ENCODE measurements around the gene SKA2. TPM values are rescaled to one million over a fixed set of nuclear protein-coding genes. Genes with fewer than 3 reads are reported as not detected.

The SKA2 gene
- total and polyA plus RNA-seq, 2 donors (not counting 1 experiment from before 2014, with no cell fraction given) = 52.9 to 53.7 TPM

DNA sequence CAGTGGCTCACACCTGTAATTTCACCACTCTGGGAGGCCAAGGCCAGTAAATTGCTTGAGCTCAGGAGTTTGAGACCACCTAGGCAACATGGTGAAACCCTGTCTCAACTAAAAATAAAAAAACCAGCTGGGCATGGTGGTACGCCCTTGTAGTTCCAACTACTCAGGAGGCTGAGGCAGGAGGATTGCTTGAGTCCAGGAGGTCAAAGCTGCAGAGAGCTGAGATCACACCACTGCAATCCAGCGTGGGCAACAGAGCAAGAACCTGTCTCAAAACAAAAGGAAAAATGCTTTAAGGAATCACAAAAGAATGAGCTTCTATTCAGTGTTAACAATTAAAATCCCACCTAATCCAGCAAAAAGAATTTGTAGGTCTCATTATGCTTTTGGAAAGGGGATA lies 6.5 kb upstream of the SKA2 start:
- TF ChIP-seq EZH2 (IDR thresholded peaks at IDR 0.05; ENCODE audit: low read length, missing control alignments) = no peak
- TF ChIP-seq CTCF (conservative IDR thresholded peaks at IDR 0.05 in 1 of 2, IDR thresholded peaks at IDR 0.05 in 1 of 2; ENCODE audit: low read depth in 1 of 2, low read length in 2 of 2) = no peak
- Histone ChIP-seq H3K9me3 (ENCODE audit: control insufficient read depth, insufficient read depth, low read depth, low read length) (no peaks in the 10 kb centered on the region), H3K36me3 (ENCODE audit: control insufficient read depth, insufficient read depth, low read length) (no peaks in the 10 kb centered on the region), H3K27me3 (ENCODE audit: control insufficient read depth, insufficient read depth, low read length) (no peaks in the 10 kb centered on the region), H3K79me2 (ENCODE audit: control insufficient read depth, insufficient read depth, low read length) (peaks cover 94% of the 10 kb centered on the region), H4K20me1 (ENCODE audit: control insufficient read depth, extremely low read depth, insufficient read depth, low read length) (no peaks in the 10 kb centered on the region), H2AFZ (ENCODE audit: low read length) (peak overlapping the region; percentile 23), H3K9ac (ENCODE audit: insufficient read depth, low read length) (no peak overlapping the region), H3K4me1 (ENCODE audit: control insufficient read depth, extremely low read depth, insufficient read depth, low read length) (peaks cover 3% of the 10 kb centered on the region), H3K4me2 (ENCODE audit: extremely low read depth, insufficient read depth, low read length) (no peak overlapping the region), H3K4me3 (replicated peaks in 1 of 4; ENCODE audit: control extremely low read depth in 1 of 4, insufficient read depth in 1 of 4, low read depth in 3 of 4, low read length in 4 of 4) (no peak overlapping the region), H3K27ac (ENCODE audit: insufficient read depth, low read length) (no peak overlapping the region)
- DNase-seq (ENCODE audit: low read depth in 2 of 2) = no peak

DNA sequence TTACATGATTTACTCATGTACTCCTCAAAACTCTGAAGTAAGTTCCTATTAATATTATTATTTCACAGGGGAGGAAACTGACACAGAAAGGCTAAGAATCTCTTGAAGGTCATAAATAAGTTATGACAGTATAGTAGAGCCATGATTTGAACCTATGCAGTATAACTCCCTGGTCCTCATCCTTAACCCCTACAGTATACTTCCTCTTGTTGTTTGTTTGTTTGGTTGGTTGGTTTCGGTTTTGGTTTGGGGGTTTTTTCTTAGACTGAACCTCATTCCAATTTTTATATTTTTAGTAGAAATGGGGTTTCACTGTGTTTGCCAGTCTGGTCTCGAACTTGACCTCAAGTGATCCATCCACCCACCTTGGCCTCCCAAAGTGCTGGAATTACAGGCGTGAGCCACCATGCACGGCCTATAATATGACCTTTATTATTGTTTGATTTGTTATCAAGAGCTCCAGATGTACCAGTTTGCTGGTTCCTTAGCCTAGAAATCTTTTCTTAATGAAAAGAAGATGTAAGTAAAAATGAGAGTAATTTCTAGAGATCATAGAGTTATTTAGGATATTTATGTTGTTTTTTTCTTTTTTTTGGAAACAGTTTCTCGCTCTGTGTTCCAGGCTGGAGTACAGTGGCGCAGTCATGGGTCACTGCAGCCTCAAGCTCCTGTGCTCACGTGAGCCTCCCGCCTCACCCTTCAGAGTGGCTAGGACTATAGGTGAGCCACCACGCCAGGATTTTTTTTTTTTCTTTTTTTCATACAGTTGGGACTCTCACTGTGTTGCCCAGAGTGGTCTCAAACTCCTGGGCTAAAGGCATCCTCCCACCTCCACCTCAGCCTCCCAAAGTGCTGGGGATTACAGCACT lies 5.4 kb upstream of the SKA2 start:
- Histone ChIP-seq H2AFZ (ENCODE audit: low read length) (peak overlapping the region; percentile 52), H3K4me3 (replicated peaks in 1 of 4; ENCODE audit: control extremely low read depth in 1 of 4, insufficient read depth in 1 of 4, low read depth in 3 of 4, low read length in 4 of 4) (no peak overlapping the region), H3K9ac (ENCODE audit: insufficient read depth, low read length) (no peak overlapping the region), H3K9me3 (ENCODE audit: control insufficient read depth, insufficient read depth, low read depth, low read length) (no peaks in the 10 kb centered on the region), H3K4me2 (ENCODE audit: extremely low read depth, insufficient read depth, low read length) (peak overlapping the region; percentile 30), H3K36me3 (ENCODE audit: control insufficient read depth, insufficient read depth, low read length) (no peaks in the 10 kb centered on the region), H3K27ac (ENCODE audit: insufficient read depth, low read length) (peak overlapping the region; percentile 35), H3K27me3 (ENCODE audit: control insufficient read depth, insufficient read depth, low read length) (no peaks in the 10 kb centered on the region), H3K4me1 (ENCODE audit: control insufficient read depth, extremely low read depth, insufficient read depth, low read length) (no peaks in the 10 kb centered on the region), H3K79me2 (ENCODE audit: control insufficient read depth, insufficient read depth, low read length) (peaks cover 90% of the 10 kb centered on the region), H4K20me1 (ENCODE audit: control insufficient read depth, extremely low read depth, insufficient read depth, low read length) (no peaks in the 10 kb centered on the region)
- peak in 1 of 2 donors; percentile 29 for DNase-seq (ENCODE audit: low read depth in 2 of 2)
- TF ChIP-seq CTCF (conservative IDR thresholded peaks at IDR 0.05 in 1 of 2, IDR thresholded peaks at IDR 0.05 in 1 of 2; ENCODE audit: low read depth in 1 of 2, low read length in 2 of 2) = no peak
- no peak for TF ChIP-seq EZH2 (IDR thresholded peaks at IDR 0.05; ENCODE audit: low read length, missing control alignments)

- DNase-seq (ENCODE audit: low read depth in 2 of 2) = peak; percentile 100
- no peaks in the 10 kb centered on the region for H3K9me3 ChIP-seq (ENCODE audit: control insufficient read depth, insufficient read depth, low read depth, low read length)
- peak within 1 kb of the TSS; percentile 64 for H3K4me2 ChIP-seq (ENCODE audit: extremely low read depth, insufficient read depth, low read length)
- peaks cover 86% of the 10 kb centered on the region for H3K79me2 ChIP-seq (ENCODE audit: control insufficient read depth, insufficient read depth, low read length)
- peak within 1 kb of the TSS; percentile 67 to 90 (median 86) for H3K4me3 ChIP-seq (replicated peaks in 1 of 4; ENCODE audit: control extremely low read depth in 1 of 4, insufficient read depth in 1 of 4, low read depth in 3 of 4, low read length in 4 of 4)
- H3K4me1 ChIP-seq (ENCODE audit: control insufficient read depth, extremely low read depth, insufficient read depth, low read length) = peaks cover 4% of the 10 kb centered on the region
- TF ChIP-seq EZH2 (IDR thresholded peaks at IDR 0.05; ENCODE audit: low read length, missing control alignments) = no peak
- TF ChIP-seq CTCF (conservative IDR thresholded peaks at IDR 0.05 in 1 of 2, IDR thresholded peaks at IDR 0.05 in 1 of 2; ENCODE audit: low read depth in 1 of 2, low read length in 2 of 2) = no peak
- no peaks in the 10 kb centered on the region for H3K36me3 ChIP-seq (ENCODE audit: control insufficient read depth, insufficient read depth, low read length)
- H2AFZ ChIP-seq (ENCODE audit: low read length) = peak within 1 kb of the TSS; percentile 76
- peak within 1 kb of the TSS; percentile 80 for H3K9ac ChIP-seq (ENCODE audit: insufficient read depth, low read length)
- H4K20me1 ChIP-seq (ENCODE audit: control insufficient read depth, extremely low read depth, insufficient read depth, low read length) = no peaks in the 10 kb centered on the region
- H3K27ac ChIP-seq (ENCODE audit: insufficient read depth, low read length) = peak within 1 kb of the TSS; percentile 94
- no peaks in the 10 kb centered on the region for H3K27me3 ChIP-seq (ENCODE audit: control insufficient read depth, insufficient read depth, low read length)
Measured at GRCh38 chr17:59155439-59156177, 622 bp upstream of the SKA2 start, which contains the start of gene PRR11. Gene PRR11 (plus strand): TSS chr17:59155746. CDS start chr17:59169753, 14,007 bp downstream.

All from fibroblast of lung (primary cell).